Coronary artery (tissue), 2 donors: ENCODE results near the gene OGFOD3.
"Not testable (repeated sequence)": the region's sequence is repeated elsewhere in the genome, so short reads cannot be mapped to it uniquely, and the experiment has no call there.

Experiments used
- DNase-seq: peaks from one replicate; pipeline ENCODE4 v3.0.0-alpha.2; 2017; ENCODE audit warnings: low spot score
- H3K27ac ChIP-seq, 2 donors: fragments of 200-600 bp; sonication (generic); one replicate each; pipeline ENCODE4 v1.5.1; 2016 to 2019
- H3K4me3 ChIP-seq: fragments of 200-600 bp; sonication (generic); 2 replicates; pipeline ENCODE4 v1.5.1; 2016; ENCODE audit warnings: mild to moderate bottlenecking, moderate library complexity
- TF ChIP-seq, protein P1 (sequence below): fragments of 200-600 bp; sonication (generic); IDR thresholded peaks from one replicate; pipeline ENCODE4 v1.5.1; 2019; ENCODE audit warnings: antibody characterized with exemption

OGFOD3 gene

GRCh38 chr17:82376042-82376730 lies 42.2 kb downstream of the OGFOD3 start:
- Histone ChIP-seq H3K4me3 (no peak overlapping the region), H3K27ac (no peak overlapping the region)
- TF ChIP-seq, protein P1, sequence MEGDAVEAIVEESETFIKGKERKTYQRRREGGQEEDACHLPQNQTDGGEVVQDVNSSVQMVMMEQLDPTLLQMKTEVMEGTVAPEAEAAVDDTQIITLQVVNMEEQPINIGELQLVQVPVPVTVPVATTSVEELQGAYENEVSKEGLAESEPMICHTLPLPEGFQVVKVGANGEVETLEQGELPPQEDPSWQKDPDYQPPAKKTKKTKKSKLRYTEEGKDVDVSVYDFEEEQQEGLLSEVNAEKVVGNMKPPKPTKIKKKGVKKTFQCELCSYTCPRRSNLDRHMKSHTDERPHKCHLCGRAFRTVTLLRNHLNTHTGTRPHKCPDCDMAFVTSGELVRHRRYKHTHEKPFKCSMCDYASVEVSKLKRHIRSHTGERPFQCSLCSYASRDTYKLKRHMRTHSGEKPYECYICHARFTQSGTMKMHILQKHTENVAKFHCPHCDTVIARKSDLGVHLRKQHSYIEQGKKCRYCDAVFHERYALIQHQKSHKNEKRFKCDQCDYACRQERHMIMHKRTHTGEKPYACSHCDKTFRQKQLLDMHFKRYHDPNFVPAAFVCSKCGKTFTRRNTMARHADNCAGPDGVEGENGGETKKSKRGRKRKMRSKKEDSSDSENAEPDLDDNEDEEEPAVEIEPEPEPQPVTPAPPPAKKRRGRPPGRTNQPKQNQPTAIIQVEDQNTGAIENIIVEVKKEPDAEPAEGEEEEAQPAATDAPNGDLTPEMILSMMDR, result no peak
- no peak for DNase-seq

GRCh38 chr17:82375359-82376041 lies 42.9 kb downstream of the OGFOD3 start:
- no peak for DNase-seq
- Histone ChIP-seq H3K27ac (no peak overlapping the region), H3K4me3 (no peak overlapping the region)
- TF ChIP-seq, protein P1, result no peak

DNA sequence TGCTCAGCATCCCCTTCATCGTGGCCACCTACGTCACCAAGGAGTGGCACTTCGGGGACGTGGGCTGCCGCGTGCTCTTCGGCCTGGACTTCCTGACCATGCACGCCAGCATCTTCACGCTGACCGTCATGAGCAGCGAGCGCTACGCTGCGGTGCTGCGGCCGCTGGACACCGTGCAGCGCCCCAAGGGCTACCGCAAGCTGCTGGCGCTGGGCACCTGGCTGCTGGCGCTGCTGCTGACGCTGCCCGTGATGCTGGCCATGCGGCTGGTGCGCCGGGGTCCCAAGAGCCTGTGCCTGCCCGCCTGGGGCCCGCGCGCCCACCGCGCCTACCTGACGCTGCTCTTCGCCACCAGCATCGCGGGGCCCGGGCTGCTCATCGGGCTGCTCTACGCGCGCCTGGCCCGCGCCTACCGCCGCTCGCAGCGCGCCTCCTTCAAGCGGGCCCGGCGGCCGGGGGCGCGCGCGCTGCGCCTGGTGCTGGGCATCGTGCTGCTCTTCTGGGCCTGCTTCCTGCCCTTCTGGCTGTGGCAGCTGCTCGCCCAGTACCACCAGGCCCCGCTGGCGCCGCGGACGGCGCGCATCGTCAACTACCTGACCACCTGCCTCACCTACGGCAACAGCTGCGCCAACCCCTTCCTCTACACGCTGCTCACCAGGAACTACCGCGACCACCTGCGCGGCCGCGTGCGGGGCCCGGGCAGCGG lies 43.6 kb downstream of the OGFOD3 start:
- no peak overlapping the region for H3K4me3 ChIP-seq
- DNase-seq, result no peak
- TF ChIP-seq, protein P1, result no peak
- H3K27ac ChIP-seq, result no peak overlapping the region

DNA sequence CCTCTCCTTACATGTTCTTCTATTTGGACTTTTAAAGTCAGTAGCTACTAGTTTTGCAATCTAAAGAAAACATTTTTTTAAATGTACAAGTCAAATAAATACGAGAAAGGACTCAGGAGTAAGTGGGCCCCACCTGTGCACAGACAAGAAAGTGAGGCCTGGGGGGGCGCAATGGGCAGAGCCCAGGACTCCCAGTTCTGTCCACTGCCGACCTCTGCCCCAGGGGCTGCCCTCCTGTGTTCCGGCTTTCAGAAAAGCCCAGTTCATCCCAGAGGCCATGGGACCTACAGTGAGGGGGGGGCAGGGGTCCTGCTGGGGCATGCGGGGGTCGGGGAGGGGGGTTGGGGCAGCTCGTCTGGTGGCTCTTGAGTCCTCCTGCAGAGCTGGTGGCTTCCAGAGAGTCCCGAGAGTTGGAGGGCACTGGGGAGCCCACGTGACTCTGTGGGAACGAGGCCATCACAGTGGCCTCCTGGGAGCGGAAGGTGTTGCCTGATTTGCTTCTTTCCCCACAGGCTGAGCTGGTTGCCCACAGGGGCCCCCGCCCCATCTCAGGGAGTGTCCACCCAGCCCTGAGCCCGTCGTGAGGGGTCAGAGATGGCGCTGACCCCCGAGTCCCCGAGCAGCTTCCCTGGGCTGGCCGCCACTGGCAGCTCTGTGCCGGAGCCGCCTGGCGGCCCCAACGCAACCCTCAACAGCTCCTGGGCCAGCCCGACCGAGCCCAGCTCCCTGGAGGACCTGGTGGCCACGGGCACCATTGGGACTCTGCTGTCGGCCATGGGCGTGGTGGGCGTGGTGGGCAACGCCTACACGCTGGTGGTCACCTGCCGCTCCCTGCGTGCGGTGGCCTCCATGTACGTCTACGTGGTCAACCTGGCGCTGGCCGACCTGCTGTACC lies 44.4 kb downstream of the OGFOD3 start:
- no peak for DNase-seq
- no peak overlapping the region for H3K27ac ChIP-seq
- TF ChIP-seq, protein P1, result no peak
- no peak overlapping the region for H3K4me3 ChIP-seq

DNA sequence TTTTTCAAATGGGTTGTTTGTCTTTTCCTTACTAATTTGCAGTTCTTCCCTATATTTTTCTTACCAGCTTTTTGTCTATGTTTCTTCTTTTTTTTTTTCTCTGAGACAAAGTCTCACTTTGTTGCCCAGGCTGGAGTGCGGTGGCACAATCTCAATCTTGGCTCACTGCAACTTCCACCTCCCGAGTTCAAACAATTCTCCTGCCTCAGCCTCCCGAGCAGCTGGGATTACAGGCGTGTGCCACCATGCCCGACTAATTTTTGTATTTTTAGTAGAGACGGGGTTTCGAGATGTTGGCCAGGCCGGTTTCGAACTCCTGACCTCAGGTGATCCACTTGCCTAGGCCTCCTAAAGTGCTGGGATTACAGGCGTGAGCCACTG lies 45.3 kb downstream of the OGFOD3 start:
- H3K4me3 ChIP-seq, DNase-seq, H3K27ac ChIP-seq: not testable (repeated sequence)

- H3K4me3 ChIP-seq, result peak overlapping the region; percentile 64
Observed at GRCh38 chr17:82372249-82373071, 45.9 kb downstream of the OGFOD3 start.

More at GRCh38 chr17:82372249-82373071, 45.9 kb downstream of the OGFOD3 start:
- no peak overlapping the region for H3K27ac ChIP-seq
- TF ChIP-seq, protein P1, result no peak
- no peak for DNase-seq
